HepG2 (cell line): ENCODE data around the gene SBK1. TPM values are rescaled to one million over a fixed set of nuclear protein-coding genes. Genes with fewer than 3 reads are reported as not detected.

Source experiments
- ATAC-seq: fragments of 200-7000 bp; cut with Tn5 transposase; 3 replicates; pipeline ENCODE4 v1.9.1; 2020; ENCODE audit warnings: mild to moderate bottlenecking, moderate library complexity
- BruUV-seq: library from RNA; stranded (reverse); fragments of 400-500 nt; replicated peaks from 2 replicates; lab custom pipeline; 2021; lab: Mats Ljungman, UMichigan
- CTCF ChIA-PET: fragments of 300-600 bp; formaldehyde crosslinking; extraction: SDS; loops from one replicate; lab custom pipeline; 2021; ENCODE audit warnings: low total read pairs, inconsistent platforms, low intra/inter-chr PET ratio; lab: Yijun Ruan, JAX
- POLR2A ChIA-PET: fragments of 350-600 bp; sonication (Branson Sonifier 250); formaldehyde crosslinking; loops from one replicate; lab custom pipeline; 2020; ENCODE audit warnings: antibody characterized with exemption, inconsistent platforms; lab: Yijun Ruan, JAX
- DNase-seq: peaks from one replicate; pipeline ENCODE4 v3.0.0-alpha.2; 2015; ENCODE audit warnings: low spot score
- FAIRE-seq: peaks from 3 replicates; lab custom pipeline; 2011; peaks lifted over from hg19 to GRCh38; lab: Jason Lieb, UNC
- H2AFZ ChIP-seq: one replicate; pipeline ENCODE4 v1.6.1; 2011; ENCODE audit warnings: low read length, inconsistent platforms
- H3K27ac ChIP-seq: fragments of 300-600 bp; 3 replicates; pipeline ENCODE4 v1.8.0; 2011; ENCODE audit warnings: mixed run types, mild to moderate bottlenecking, mixed read lengths, low read length, inconsistent platforms; ENCODE audit not compliant: insufficient read depth; ENCODE audit errors: extremely low read length
- H3K27me3 ChIP-seq, 2 experiments: fragments of 200-600 bp in 1 of 2; 2 replicates in 1 of 2; 3 replicates in 1 of 2; pipeline versions ENCODE4 v1.6.0 to v1.8.0; 2011; ENCODE audit warnings: low read length in 2 of 2, mild to moderate bottlenecking in 2 of 2, moderate library complexity in 2 of 2, inconsistent platforms in 1 of 2; ENCODE audit not compliant: insufficient read depth in 2 of 2, control insufficient read depth in 1 of 2
- H3K36me3 ChIP-seq, 2 experiments: fragments of 200-600 bp in 1 of 2; replicated peaks in 1 of 2; 2 replicates in 1 of 2; 3 replicates in 1 of 2; pipeline versions ENCODE4 v1.5.1 to v1.8.0; 2011; ENCODE audit warnings: low read length in 2 of 2, inconsistent platforms in 1 of 2; ENCODE audit not compliant: insufficient read depth in 2 of 2, control insufficient read depth in 1 of 2
- H3K4me1 ChIP-seq: 2 replicates; pipeline ENCODE4 v1.5.1; 2012; ENCODE audit warnings: low read length, inconsistent platforms; ENCODE audit not compliant: insufficient read depth
- H3K4me2 ChIP-seq: 2 replicates; pipeline ENCODE4 v1.6.0; 2011; ENCODE audit warnings: low read depth, low read length, inconsistent platforms
- H3K4me3 ChIP-seq, 3 experiments: fragments of 200-600 bp in 1 of 3; sonication (generic), shearing (Covaris generic) in 1 of 3; replicated peaks in 1 of 3; 2 replicates each; pipeline ENCODE4 v1.5.1; 2011 to 2016; ENCODE audit warnings: low read length in 3 of 3, inconsistent platforms in 2 of 3, low read depth in 2 of 3, mild to moderate bottlenecking in 2 of 3, control low read depth in 1 of 3, mixed read lengths in 1 of 3; ENCODE audit not compliant: insufficient read depth in 1 of 3
- H3K79me2 ChIP-seq: one replicate; pipeline ENCODE4 v1.6.1; 2011; ENCODE audit warnings: low read length, inconsistent platforms; ENCODE audit not compliant: insufficient read depth
- H3K9ac ChIP-seq: 2 replicates; pipeline ENCODE4 v1.6.0; 2011; ENCODE audit warnings: mild to moderate bottlenecking, low read depth, low read length, inconsistent platforms; ENCODE audit not compliant: insufficient read depth
- H3K9me3 ChIP-seq: 2 replicates; pipeline ENCODE4 v1.5.1; 2012; ENCODE audit warnings: mild to moderate bottlenecking, low read length
- H4K20me1 ChIP-seq: 2 replicates; pipeline ENCODE4 v1.6.0; 2011; ENCODE audit warnings: inconsistent platforms, mild to moderate bottlenecking, low read length, moderate library complexity; ENCODE audit not compliant: insufficient read depth
- ATF7-NPFF ChIP-seq: sonication (generic); formaldehyde crosslinking; IDR thresholded peaks from 2 replicates; pipeline ENCODE4 v1.8.1; 2023; ENCODE audit warnings: mild to moderate bottlenecking, low read depth, missing genetic modification reagents, moderate library complexity
- FOXM1 ChIP-seq: sonication (generic); formaldehyde crosslinking; IDR thresholded peaks from 2 replicates; pipeline ENCODE4 v1.5.0; 2020; ENCODE audit warnings: missing genetic modification reagents
- IRX3 ChIP-seq: sonication (generic); formaldehyde crosslinking; IDR thresholded peaks from 2 replicates; pipeline ENCODE4 v1.8.1; 2023; ENCODE audit warnings: mild to moderate bottlenecking, low read depth, missing genetic modification reagents, borderline replicate concordance
- JUND ChIP-seq: sonication (generic); formaldehyde crosslinking; IDR thresholded peaks from 2 replicates; pipeline ENCODE4 v1.8.0; 2022; ENCODE audit warnings: mild to moderate bottlenecking, missing genetic modification reagents
- NBN ChIP-seq: fragments of 450-650 bp; conservative IDR thresholded peaks from 2 replicates; pipeline ENCODE4 v1.6.1; 2017
- NFE2L2 ChIP-seq: fragments of 150-350 bp; IDR thresholded peaks from 2 replicates; pipeline ENCODE4 v1.6.1; 2014; ENCODE audit warnings: low read length
- NFRKB ChIP-seq: fragments of 450-650 bp; IDR thresholded peaks from 2 replicates; pipeline ENCODE4 v1.6.1; 2017
- YEATS4 ChIP-seq: sonication (generic); formaldehyde crosslinking; IDR thresholded peaks from 2 replicates; pipeline ENCODE4 v1.4.0; 2020; ENCODE audit warnings: missing genetic modification reagents, borderline replicate concordance
- ZFP82 ChIP-seq: sonication (generic); formaldehyde crosslinking; IDR thresholded peaks from 2 replicates; pipeline ENCODE4 v1.5.1; 2020; ENCODE audit warnings: mild to moderate bottlenecking, missing genetic modification reagents, borderline replicate concordance
- WGBS: methylation state at CpG from one replicate; pipeline ENCODE4 v1.1.6; 2017; ENCODE audit warnings: low lambda C conversion rate; 5-methylcytosine and 5-hydroxymethylcytosine counted together
- in situ Hi-C: cut with HindIII; loops from 2 replicates; pipeline ENCODE4 v1.10.0; 2017; ENCODE audit warnings: low pct_unique_long_range_greater_than_20kb; ENCODE audit not compliant: extremely low pct_ligation_motif_present
- intact Hi-C: fragments of 100-400 bp; cut with micrococcal nuclease; formaldehyde crosslinking; loops from one replicate; pipeline ENCODE4 v1.10.0; 2022; ENCODE audit not compliant: unreplicated experiment
- polyA plus RNA-seq, 8 experiments: library from polyadenylated mRNA; depleted of rRNA in 3 of 8; stranded (reverse) in 7 of 8; unstranded in 1 of 8; fragments of >200 nt; fragmentation: Illumina TruSeq in 4 of 8; extraction: Trizol in 4 of 8; gene quantifications; 2 replicates each; pipeline versions ENCODE4 v1.2.1 to v1.2.3, GENCODE V29; 2011 to 2016; ENCODE audit warnings: low read depth in 4 of 8, missing spikeins in 1 of 8, mixed read lengths in 1 of 8; ENCODE audit not compliant: insufficient read depth in 1 of 8
- total RNA-seq, 5 experiments: library from RNA; depleted of rRNA; stranded (reverse); fragments of >200 nt; fragmentation: Illumina TruSeq; extraction: Trizol; gene quantifications; 2 replicates each; pipeline ENCODE4 v1.2.3, GENCODE V29; 2016; ENCODE audit warnings: low read depth in 1 of 5
- TF ChIP-seq, protein P1 (sequence below): sonication (generic); formaldehyde crosslinking; IDR thresholded peaks from 2 replicates; pipeline ENCODE4 v1.4.0; 2020; ENCODE audit warnings: mild to moderate bottlenecking, missing genetic modification reagents, borderline replicate concordance
- TF ChIP-seq, protein P2 (sequence below): sonication (generic); formaldehyde crosslinking; IDR thresholded peaks from 2 replicates; pipeline ENCODE4 v1.5.0; 2020; ENCODE audit warnings: missing genetic modification reagents
- TF ChIP-seq, protein P3 (sequence below): IDR thresholded peaks from 2 replicates; pipeline ENCODE4 v1.6.1; 2016
- TF ChIP-seq, protein P4 (sequence below): sonication (generic); formaldehyde crosslinking; IDR thresholded peaks from 2 replicates; pipeline ENCODE4 v1.8.1; 2022; ENCODE audit warnings: mild to moderate bottlenecking, missing genetic modification reagents
- TF ChIP-seq, protein P5 (sequence below): sonication (generic); formaldehyde crosslinking; IDR thresholded peaks from 2 replicates; pipeline ENCODE4 v1.4.0; 2020; ENCODE audit warnings: missing genetic modification reagents

The SBK1 gene
- total and polyA plus RNA-seq, 2 of the 13 experiments (the other 11 are each of a cell fraction or from before 2014, with no cell fraction given): 0.15 to 0.17 TPM

DNA sequence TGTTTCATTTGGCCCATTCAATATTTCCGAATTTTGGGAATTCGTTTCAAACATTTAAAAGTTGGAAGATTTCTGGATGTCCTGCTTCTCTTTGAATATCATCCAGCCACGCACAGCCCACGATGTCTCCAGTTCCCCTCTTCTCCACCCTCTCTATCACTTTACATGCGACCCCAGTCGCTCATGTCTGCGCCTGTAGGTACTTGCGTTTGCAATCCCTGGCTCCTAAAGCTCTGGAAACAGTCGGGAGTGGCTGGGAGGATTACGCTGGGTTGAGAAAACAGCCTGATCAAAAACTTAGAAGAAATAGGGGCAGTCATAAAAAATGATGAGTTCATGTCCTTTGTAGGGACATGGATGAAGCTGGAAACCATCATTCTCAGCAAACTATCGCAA, 1.5 kb upstream of the SBK1 start:
- Histone ChIP-seq H3K4me1 (peaks cover 48% of the 10 kb centered on the region), H3K27ac (no peak overlapping the region), H3K9me3 (no peaks in the 10 kb centered on the region), H3K79me2 (no peaks in the 10 kb centered on the region), H4K20me1 (no peaks in the 10 kb centered on the region), H3K27me3 (peaks cover 12 to 40% of the 10 kb centered on the region in 2 experiments), H3K36me3 (no peaks in the 10 kb centered on the region), H3K9ac (no peak overlapping the region), H3K4me3 (no peak overlapping the region), H3K4me2 (no peak overlapping the region), H2AFZ (no peak overlapping the region)
- no peak for ATAC-seq
- no peak for FAIRE-seq
- in situ Hi-C loops: no loop called here
- ChIA-PET CTCF (no interaction called here), POLR2A (no interaction called here)
- intact Hi-C loops: no loop called here
- no peak for DNase-seq
- TF ChIP-seq, protein P1, sequence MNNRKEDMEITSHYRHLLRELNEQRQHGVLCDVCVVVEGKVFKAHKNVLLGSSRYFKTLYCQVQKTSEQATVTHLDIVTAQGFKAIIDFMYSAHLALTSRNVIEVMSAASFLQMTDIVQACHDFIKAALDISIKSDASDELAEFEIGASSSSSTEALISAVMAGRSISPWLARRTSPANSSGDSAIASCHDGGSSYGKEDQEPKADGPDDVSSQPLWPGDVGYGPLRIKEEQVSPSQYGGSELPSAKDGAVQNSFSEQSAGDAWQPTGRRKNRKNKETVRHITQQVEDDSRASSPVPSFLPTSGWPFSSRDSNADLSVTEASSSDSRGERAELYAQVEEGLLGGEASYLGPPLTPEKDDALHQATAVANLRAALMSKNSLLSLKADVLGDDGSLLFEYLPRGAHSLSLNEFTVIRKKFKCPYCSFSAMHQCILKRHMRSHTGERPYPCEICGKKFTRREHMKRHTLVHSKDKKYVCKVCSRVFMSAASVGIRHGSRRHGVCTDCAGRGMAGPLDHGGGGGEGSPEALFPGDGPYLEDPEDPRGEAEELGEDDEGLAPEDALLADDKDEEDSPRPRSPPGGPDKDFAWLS (CRISPR knock-in tag): no peak
- TF ChIP-seq, protein P2, sequence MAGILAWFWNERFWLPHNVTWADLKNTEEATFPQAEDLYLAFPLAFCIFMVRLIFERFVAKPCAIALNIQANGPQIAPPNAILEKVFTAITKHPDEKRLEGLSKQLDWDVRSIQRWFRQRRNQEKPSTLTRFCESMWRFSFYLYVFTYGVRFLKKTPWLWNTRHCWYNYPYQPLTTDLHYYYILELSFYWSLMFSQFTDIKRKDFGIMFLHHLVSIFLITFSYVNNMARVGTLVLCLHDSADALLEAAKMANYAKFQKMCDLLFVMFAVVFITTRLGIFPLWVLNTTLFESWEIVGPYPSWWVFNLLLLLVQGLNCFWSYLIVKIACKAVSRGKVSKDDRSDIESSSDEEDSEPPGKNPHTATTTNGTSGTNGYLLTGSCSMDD (CRISPR knock-in tag): no peak
- TF ChIP-seq IRX3 (CRISPR knock-in tag) (no peak), NFRKB (no peak), ZFP82 (CRISPR knock-in tag) (no peak), JUND (CRISPR knock-in tag) (no peak), YEATS4 (CRISPR knock-in tag) (no peak), NBN (no peak), ATF7-NPFF (CRISPR knock-in tag) (no peak), FOXM1 (CRISPR knock-in tag) (no peak), NFE2L2 (no peak)
- TF ChIP-seq, protein P3, sequence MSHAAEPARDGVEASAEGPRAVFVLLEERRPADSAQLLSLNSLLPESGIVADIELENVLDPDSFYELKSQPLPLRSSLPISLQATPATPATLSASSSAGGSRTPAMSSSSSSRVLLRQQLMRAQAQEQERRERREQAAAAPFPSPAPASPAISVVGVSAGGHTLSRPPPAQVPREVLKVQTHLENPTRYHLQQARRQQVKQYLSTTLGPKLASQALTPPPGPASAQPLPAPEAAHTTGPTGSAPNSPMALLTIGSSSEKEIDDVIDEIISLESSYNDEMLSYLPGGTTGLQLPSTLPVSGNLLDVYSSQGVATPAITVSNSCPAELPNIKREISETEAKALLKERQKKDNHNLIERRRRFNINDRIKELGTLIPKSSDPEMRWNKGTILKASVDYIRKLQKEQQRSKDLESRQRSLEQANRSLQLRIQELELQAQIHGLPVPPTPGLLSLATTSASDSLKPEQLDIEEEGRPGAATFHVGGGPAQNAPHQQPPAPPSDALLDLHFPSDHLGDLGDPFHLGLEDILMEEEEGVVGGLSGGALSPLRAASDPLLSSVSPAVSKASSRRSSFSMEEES (CRISPR knock-in tag): no peak
- TF ChIP-seq, protein P4, sequence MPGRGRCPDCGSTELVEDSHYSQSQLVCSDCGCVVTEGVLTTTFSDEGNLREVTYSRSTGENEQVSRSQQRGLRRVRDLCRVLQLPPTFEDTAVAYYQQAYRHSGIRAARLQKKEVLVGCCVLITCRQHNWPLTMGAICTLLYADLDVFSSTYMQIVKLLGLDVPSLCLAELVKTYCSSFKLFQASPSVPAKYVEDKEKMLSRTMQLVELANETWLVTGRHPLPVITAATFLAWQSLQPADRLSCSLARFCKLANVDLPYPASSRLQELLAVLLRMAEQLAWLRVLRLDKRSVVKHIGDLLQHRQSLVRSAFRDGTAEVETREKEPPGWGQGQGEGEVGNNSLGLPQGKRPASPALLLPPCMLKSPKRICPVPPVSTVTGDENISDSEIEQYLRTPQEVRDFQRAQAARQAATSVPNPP: no peak
- TF ChIP-seq, protein P5, sequence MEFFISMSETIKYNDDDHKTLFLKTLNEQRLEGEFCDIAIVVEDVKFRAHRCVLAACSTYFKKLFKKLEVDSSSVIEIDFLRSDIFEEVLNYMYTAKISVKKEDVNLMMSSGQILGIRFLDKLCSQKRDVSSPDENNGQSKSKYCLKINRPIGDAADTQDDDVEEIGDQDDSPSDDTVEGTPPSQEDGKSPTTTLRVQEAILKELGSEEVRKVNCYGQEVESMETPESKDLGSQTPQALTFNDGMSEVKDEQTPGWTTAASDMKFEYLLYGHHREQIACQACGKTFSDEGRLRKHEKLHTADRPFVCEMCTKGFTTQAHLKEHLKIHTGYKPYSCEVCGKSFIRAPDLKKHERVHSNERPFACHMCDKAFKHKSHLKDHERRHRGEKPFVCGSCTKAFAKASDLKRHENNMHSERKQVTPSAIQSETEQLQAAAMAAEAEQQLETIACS (CRISPR knock-in tag): no peak
- WGBS: 46% methylated on average over 11 of the region's 11 CpGs
- no TSS peak for BruUV-seq
